HG03378 (cell line): ENCODE results near the gene AZIN2.
"Not testable (repeated sequence)": the region's sequence is repeated elsewhere in the genome, so short reads cannot be mapped to it uniquely, and the experiment has no call there.

Source experiments
- ATAC-seq: cut with Tn5 transposase; IDR thresholded peaks from one replicate; pipeline ENCODE4 v1.9.1; 2021; ENCODE audit warnings: mild to moderate bottlenecking, moderate library complexity; ENCODE audit not compliant: unreplicated experiment

The AZIN2 gene

DNA sequence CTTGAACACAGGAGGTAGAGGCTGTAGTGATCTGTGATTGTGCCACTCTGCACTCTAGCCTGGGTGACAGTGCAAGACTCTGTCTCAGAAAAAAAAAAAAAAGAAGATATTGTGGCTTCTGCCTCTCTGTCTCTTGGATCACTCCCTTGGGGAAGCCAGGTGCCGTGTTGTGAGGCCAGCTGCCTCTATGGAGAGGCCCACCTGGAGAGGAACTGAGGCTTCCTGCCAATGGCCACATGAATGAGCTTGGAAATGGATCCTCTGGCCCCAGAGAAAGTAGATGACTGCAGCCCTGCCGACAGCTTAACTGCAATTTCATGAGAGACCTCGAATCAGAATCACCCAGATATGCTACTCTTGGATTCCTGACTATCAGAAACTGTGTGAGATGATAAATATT, 24.5 kb upstream of the AZIN2 start:
- no peak for ATAC-seq

DNA sequence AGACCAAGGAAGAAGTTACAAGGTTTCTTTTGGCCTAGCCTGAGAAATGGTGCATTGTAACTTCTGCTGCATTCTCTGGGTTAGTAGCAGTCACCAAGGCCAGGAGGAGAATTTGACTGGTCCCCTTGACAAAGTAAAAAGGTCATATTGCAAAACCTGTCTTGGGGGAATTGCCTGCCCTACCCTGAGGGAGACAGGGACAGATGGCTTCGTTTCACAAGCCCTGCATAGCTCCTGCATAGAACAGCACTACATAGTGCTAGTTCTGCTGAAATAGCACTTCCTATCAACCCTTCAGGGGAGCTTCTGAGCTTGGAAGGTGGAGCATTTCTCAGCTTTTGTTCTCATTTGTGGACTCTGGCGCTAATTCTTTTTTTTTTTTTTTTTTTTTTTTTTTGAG, 23.9 kb upstream of the AZIN2 start:
- ATAC-seq: no peak

DNA sequence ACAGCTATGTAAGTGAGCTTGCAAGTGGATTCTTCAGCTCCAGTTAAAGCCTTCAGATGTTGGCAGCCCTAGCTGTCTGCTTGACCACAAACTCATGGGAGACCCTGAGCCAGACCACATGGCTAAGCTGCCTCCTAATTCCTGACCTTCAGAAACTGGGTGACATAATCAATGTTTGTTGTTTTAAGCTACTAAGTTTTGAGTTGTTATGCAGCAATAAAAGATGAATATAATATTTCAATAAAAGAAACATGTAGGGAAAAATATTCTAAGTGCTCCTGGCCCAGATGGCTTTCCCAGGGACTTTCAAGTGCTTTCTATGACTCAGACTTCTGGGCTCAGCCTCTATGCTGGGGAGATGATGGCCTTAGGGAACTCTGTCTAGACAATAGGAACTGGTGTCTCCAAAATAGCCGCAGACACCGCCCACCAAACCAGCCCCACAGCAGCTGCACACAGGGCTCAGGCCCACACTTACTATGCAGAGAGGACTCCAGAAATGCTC, 20.3 kb upstream of the AZIN2 start:
- no peak for ATAC-seq

DNA sequence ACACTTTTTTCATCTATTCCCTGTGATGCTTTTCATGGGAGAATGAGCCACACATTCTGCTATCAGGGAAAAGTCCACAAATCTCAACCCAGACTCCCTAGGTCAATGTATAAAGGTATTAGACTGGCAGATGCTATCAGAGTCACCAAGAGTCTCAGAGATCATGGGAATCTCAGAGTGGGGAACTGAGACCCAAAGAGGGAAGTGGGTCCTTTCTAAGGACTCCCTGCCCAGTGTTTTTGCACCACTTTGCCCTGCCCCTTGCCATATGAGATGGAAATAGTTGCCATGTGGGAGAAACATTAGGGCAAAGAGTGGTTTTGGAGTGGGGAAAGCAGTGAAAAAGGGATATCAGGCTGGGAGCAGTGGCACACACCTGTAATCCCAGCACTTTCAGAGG, 19.1 kb upstream of the AZIN2 start:
- no peak for ATAC-seq

DNA sequence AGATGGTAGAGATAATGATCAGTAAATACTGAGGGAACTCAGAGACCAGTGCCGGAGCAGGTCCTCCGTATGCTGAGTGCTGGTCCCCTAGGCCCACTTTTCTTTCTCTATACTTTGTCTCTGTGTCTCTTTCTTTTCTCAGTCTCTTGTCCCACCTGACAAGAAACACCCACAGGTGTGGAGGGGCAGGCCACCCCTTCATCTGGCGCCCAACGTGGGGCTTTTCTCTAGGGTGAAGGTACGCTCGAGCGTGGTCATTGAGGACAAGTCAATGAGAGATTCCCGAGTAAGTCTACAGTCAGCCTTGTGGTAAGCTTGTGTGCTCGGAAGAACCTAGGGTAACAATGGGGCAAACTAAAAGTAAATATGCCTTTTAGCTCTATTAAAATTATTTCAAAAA, 16.7 kb upstream of the AZIN2 start:
- ATAC-seq: not testable (repeated sequence)

DNA sequence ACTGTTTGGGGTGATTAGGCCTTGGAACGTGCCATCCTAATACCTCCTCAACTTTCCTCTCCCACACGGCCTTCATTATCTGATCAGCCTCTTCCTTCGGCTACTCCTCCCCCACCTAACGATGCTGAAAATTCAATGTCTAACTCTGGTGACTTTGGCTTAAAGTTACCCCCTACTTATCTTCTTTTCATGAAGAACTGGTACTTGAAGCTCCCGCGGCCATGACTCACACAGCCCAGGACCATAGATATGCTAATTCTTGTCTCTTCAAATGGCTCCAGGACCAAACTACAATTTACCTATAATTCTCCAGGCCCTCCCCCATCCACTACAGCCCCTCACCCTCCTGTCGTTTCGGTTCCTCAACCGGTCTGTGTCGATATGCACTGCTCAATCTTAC, 15.7 kb upstream of the AZIN2 start:
- no peak for ATAC-seq

DNA sequence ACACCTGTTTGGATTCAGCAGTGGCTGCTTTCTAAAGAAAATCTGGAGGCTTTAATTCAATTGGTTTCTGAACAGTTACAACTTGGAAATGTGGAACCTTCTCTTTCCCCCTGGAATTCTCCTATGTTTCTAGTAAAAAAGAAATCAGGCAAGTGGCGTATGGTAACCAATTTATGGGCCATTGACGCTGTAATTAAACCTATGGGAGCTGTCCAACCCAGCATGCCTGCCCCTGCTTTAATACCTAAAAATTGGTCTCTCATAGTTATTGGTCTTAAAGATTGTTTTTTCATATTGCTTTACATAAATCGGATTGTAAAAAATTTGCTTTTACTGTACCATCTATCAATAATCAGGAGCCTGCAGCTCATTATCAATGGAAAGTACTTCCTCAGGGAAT, 14.5 kb upstream of the AZIN2 start:
- not testable (repeated sequence) for ATAC-seq

DNA sequence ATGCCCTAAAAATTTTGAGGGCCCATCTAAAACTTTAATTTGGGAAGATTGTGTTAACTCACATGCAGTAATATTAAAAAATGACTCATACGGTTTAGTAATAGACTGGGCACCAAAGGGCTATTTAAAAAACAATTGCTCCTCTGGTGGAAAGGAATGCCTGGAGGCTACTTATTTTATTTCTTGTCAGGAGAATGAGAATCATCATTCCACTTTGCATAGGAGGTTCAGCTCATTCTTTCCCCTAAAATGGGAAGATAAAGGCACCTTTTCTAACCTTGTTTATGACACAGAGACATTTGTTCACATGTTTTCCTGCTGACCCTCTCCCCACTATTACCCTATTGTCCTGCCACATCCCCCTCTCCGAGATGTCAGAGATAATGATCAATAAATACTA, 12.8 kb upstream of the AZIN2 start:
- ATAC-seq: not testable (repeated sequence)

DNA sequence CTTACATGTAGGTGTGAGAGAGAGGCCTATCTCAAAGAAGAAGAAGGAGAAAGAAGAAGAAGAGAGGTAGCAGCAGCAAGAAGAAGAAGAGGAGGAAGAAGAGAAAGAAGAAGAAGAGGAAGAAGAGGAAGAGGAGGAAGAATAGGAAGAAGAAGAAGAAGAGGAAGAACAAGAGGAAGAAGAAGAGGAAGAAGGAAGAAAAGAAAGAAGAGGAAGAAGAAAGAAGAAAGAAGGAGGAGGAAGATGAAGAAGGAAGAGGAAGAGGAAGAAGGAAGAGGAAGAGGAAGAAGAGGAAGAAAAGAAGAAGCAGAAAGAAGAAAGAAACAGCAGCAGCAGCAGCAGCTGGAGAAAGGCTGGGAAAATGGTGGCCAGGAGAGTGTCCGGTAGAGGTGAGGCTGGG, 10.3 kb upstream of the AZIN2 start:
- no peak for ATAC-seq

DNA sequence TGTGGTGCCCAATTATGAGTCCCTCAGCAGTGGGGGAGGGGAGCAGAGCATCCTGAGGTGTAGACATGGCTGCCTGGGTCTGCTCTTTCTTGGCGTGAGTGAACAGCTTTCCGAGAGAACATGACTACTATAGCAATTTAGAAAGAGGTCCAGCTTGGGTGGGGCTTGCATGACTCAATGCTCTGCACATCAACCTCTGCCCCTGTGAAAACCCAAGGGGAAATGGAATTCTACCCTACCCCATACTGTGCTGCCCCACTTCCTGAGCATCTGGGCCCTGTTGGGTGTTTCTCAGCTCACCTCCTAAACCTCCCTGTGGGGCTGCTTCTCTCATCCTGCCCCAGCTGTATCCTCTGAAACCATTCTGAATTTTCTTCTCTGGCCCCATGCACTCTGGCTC, 8.2 kb upstream of the AZIN2 start:
- no peak for ATAC-seq

DNA sequence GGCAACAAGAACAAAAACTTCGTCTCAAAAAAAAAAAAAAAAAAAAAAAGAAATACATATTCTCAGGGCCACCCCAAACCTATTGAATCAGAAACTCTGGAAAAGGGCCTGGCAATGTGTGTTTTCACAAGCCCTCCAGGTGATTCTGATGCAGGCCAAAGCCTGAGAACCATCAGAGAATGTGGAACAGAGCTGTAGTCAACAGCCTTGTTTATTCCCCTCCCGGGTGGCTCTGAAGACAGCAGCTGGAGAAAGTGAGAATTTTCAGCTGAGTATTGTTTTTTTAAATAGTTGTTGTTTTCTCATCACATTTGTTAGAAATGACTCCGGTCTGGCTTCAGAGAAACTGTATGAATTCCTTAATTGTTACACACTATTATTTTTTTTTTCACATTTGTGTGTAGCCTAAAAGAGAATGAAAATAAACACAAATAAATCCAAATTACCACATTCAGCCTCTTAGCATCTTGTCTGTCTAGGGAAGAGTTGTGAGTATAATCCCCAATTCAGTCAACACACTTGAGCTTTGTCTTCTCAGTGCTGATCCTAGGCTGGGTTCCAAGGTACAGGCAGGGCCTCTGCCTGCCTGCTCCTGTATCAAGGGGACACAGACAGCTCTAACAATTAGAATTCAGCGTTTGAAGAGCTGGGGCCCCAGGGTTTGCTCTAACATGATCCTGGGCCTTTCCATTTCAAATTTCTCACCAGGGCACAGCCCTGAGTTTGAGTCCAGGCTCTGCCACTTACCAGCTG, 6.6 kb upstream of the AZIN2 start:
- no peak for ATAC-seq

DNA sequence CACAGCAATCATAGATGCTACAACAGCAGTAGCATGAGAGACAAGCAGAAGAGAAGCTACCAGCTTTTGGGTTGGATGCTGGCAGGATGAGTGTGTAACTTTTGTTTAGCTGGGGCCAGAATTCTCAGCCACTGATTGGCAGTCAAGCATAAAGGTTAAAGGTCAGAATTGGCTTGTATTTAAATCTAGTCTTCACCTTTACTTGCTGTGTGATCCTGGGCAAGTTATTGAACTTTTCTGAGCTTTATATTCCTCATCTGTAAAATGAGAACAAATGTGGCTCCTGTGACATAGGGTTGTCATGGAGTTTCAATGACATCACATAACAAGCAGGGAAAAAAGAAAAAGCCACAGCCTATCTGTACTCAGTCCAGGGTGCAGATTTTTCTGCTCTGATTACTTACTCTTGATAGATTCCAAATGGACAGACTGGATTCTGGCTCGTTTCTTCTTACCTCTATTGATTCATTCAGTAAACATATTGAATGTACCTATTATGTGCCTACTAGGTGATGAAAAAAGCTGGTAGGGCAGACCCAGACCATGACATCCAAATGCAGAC, 2.8 kb upstream of the AZIN2 start:
- no peak for ATAC-seq

DNA sequence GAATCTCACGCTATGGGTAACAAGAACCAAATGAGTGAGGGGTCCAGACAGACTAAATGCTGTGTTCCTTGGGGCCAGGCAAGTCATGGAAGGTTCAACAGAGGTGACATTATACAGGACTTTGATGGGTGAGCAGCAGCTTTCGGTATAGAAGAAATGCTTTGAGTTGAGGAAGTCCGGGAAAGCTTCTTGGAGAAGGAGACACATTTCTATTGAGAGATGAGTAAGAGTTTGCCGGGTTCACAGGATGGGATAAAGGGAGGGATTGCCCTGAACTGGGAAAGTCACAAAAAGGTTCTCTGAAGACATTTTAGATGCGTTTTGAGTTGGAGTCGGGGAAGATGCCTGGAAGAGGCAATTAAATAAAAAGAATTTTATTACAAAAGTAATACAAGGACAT, 580 bp upstream of the AZIN2 start:
- ATAC-seq: no peak

DNA sequence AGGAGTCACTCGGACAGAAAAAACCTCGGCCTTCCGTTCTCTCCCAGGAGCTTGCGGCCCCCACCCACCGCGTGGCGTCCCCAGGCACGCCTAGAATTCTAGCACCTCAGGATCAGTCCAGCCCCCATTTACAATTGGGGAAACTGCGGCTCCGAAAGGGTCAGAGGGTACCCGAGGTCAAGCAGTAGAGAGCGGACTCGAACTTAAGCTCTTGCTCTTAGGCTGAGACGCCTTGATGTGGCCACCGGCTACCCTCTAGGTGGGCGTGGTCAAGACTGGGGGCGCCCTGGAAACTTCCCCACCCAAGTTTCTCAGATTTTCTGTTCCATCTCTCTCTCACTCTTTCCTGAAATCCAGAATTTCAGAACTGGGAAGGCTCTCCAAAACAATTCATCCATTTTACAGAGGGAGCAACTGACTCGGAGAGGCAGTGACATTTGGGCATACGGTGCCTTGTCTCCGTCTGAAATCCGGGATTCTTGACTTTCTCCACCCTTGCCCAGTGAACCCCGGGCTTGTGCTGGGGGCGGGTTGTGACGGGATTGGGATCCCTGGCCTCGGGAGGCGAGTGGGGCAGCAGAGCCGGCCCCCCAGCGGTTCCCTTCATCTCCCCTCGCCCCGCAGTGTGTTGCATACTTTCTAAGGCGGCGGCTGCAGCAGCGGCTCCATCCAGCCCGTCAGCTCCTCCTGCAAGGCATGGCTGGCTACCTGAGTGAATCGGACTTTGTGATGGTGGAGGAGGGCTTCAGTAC, 777 bp downstream of the AZIN2 start:
- no peak for ATAC-seq

DNA sequence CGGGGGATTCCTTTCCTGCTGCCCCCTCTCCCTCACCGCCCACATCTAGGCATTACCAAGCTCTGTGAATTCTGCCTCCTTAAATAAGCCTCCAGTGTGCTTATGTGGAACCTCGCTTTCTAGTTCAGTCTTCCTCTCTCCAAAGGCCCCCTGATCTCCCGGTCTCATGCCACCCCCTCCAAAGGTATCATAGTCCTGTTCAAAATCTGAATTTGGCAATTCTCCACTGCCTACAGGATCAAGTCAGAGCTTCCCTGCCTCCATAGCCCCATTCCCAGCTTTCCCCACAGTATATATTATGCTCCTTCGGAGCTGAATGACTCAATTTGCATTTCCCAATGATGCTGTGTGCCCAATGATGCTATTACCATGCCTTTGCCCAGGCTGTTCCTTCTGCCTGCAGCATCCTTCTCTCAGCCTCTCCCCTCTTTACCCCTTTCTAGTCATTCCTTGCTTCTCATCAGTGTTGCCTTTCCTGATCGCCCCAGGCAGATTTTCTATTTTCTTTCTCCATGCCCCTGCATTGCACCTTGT, 1.7 kb downstream of the AZIN2 start:
- ATAC-seq: no peak

DNA sequence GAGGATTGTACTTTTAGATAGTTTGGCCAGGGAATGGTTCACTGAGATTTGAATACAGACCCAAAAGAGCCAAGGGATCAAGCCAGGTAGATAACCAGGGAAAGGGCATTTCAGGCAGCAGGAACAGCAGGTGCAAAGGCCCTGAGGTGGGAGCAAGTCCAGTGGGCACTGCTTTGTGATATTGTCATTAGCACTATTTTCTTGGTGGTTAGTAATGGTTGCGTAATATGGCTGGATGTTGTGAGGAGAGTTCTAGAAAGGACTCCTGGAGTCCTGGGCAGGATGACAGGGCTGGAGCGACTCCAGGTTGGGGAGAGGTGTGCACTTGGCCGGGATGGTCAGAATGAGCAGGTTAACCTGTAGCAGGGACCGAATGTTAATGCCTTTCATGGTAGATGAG, 4.4 kb downstream of the AZIN2 start:
- no peak for ATAC-seq

DNA sequence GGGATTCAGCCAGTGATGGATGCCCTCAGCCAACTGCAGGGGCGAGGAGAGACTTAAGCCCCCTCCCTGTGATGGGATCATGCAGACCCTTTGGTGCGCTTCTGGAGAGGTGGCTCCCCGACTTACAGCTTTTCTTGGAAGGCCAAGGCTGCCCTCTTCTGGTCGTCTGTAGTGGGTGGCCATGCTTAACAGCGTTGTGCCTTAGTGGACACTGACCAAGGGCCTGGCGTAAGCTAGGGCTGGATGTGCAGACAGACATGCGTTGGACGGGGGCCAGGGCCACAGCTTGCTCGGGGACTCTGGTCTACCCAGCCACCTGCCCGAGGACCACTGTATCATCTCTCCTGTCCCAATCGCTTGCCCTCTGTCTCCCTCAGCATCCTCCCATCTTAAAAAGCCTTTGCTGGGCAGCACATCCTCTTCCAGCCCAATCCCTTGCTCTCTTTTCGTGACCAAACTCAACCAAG, 5.5 kb downstream of the AZIN2 start:
- no peak for ATAC-seq

DNA sequence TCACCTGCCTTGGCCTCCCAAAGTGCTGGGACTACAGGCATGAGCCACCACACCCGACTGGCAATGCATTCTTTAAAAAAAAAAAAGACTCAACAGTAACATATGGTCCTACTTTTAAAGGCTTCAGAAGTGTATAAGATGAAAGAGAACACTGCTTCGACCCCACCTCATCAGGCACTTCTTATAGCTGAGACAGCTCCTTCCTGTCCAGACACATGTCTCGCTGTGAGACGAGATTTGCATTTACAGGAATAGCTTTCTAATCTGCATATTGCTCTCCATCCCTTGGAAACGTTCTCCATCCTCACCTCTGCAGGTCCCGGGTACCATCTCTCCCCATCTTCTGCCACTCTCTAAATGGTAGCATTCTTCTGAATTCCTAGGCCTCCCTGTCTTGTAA, 6.7 kb downstream of the AZIN2 start:
- no peak for ATAC-seq

DNA sequence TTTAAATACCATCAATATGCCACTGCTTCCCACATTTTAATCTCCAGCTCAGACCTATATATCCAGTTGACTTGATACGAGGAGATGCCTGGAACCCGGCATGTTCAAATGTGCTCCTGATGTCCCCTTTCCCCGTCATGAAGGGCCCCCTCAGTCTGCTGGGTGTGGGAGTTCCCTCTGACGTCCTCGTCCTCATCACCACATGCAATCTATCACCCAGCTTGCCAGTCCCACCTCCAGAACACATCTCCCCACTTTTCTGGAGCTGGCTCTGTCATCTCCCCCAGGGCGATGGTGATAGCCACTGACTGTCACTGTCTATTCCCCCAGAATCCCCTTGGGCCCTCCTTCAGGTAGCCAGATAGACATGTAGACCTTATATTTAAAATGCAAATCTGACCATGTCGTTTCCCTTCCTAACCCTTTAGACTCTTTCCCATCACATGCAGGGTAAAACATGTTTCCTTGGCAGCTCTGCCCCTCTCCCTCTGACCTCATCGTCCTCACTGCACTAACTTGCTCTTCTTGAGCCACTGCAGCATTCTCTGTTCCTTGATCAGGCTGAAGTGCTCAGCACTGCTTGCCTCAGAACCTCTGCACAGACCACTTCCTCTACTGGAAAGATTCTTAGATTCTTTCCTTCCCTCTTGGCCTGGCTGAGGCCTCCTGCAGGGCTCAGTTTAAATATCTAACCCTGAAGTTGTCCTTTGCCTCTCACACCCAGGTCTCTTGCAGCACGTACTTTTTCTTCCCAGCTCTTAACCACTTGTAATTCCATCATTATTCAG, 7.4 kb downstream of the AZIN2 start:
- ATAC-seq: no peak

DNA sequence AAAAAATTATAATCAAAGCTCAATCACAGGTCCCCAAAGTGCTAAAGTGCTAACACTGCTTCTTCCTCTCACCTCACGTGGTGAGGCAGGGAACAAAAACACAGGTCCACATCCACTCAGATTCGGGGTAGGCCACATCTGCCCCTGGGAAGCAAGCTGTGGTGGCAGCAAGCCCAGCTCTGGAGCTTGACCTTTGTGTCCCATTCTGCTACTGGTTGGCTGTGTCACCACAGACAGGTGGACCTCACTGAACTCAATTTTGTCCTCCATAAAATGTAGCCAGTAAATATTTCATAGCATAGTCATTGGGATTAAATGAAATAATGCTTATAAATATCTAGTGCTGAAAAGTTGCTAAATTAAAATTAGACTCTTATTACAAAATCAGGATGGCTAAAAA, 8.5 kb downstream of the AZIN2 start:
- no peak for ATAC-seq

DNA sequence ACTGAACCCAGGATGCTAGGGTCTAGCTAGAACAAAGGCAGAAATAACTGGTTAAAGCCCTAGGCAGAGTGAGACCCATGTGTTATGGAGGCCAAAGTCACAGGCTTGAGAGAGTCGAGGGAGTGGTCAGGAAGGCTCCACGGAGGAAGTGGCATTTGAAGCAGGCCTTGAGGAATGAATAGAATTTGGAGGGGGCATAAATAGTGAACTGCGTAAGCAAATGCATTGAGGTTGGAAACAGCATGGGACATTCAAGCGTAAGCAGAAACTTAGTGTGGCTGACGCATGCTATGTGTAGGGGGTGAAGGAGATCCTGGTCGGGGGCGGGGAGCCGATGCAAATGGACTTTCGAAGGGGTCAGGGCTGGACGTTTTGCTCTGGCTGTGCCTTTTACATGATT, 11.5 kb downstream of the AZIN2 start:
- ATAC-seq: no peak
